Gastrocnemius medialis (tissue), 4 donors: ENCODE data around the gene MAPK8IP1. TPM values are rescaled to one million over a fixed set of nuclear protein-coding genes. Genes with fewer than 3 reads are reported as not detected.
A peak's percentile ranks its signal among the peaks of the same experiment; 100 is the strongest.
"Not testable (repeated sequence)": the region's sequence is repeated elsewhere in the genome, so short reads cannot be mapped to it uniquely, and the experiment has no call there.

ENCODE experiments used
- ATAC-seq, 2 donors: fragments of 150-250 bp; one replicate each; pipeline ENCODE4 v1.9.1; 2016
- DNase-seq, 2 donors: peaks; one replicate each; pipeline ENCODE4 v3.0.0-alpha.2; 2019
- H3K27ac ChIP-seq, 4 donors: fragments of 200-600 bp; sonication (generic); 1 replicate in 1 of 4; 2 replicates in 3 of 4; pipeline ENCODE4 v1.5.1; 2016 to 2018; ENCODE audit warnings: mild to moderate bottlenecking in 2 of 4, moderate library complexity in 1 of 4
- H3K27me3 ChIP-seq, 3 donors: fragments of 200-600 bp; sonication (generic) in 2 of 3; 1 replicate in 1 of 3; 2 replicates in 2 of 3; pipeline versions ENCODE4 v1.5.1 to v1.6.0; 2016 to 2019; ENCODE audit warnings: mild to moderate bottlenecking in 1 of 3, moderate library complexity in 1 of 3
- H3K36me3 ChIP-seq, 2 donors: fragments of 200-600 bp; sonication (generic) in 1 of 2; one replicate each; pipeline ENCODE4 v1.5.1; 2017 to 2018
- H3K4me1 ChIP-seq, 2 donors: fragments of 200-600 bp; sonication (generic) in 1 of 2; one replicate each; pipeline ENCODE4 v1.5.1; 2016 to 2017; ENCODE audit warnings: mild to moderate bottlenecking in 2 of 2
- H3K4me3 ChIP-seq, 4 donors: fragments of 200-600 bp; sonication (generic) in 3 of 4; 1 replicate in 1 of 4; 2 replicates in 3 of 4; pipeline ENCODE4 v1.5.1; 2016 to 2019; ENCODE audit warnings: mild to moderate bottlenecking in 2 of 4
- H3K9me3 ChIP-seq, 3 donors: fragments of 200-600 bp; sonication (generic) in 2 of 3; 1 replicate in 1 of 3; 2 replicates in 2 of 3; pipeline ENCODE4 v1.5.1; 2016 to 2019
- POLR2A ChIP-seq, 2 donors: fragments of 450-650 bp; IDR thresholded peaks; one replicate each; pipeline ENCODE4 v1.6.1; 2017; ENCODE audit warnings: antibody characterized with exemption in 2 of 2, mild to moderate bottlenecking in 2 of 2, moderate library complexity in 2 of 2
- in situ Hi-C, 4 donors: fragments of 200-750 bp; cut with MboI; loops; one replicate each; pipeline versions ENCODE4 v1.15.0 to v1.8.0; 2017; ENCODE audit warnings: low sequenced_read_pairs in 4 of 4
- intact Hi-C: fragments of 100-400 bp; cut with DNase I; formaldehyde crosslinking; loops from one replicate; pipeline ENCODE4 v1.15.1; 2023; ENCODE audit warnings: low total_unique reads
- total RNA-seq, 4 donors: library from RNA; depleted of rRNA; stranded (reverse); fragments of >200 nt; gene quantifications; one replicate each; pipeline versions ENCODE4 v1.1.0 to v1.2.3, GENCODE V29; 2016
- TF ChIP-seq, protein P1 (sequence below), 5 experiments: fragments of 450-650 bp in 3 of 5; fragments of 200-600 bp in 2 of 5; sonication (generic) in 2 of 5; IDR thresholded peaks in 4 of 5; conservative IDR thresholded peaks in 1 of 5; 1 replicate in 4 of 5; 2 replicates in 1 of 5; pipeline ENCODE4 v1.5.1; 2016 to 2019; ENCODE audit warnings: antibody characterized with exemption in 5 of 5, mild to moderate bottlenecking in 3 of 5, moderate library complexity in 3 of 5

The MAPK8IP1 gene
- total RNA-seq, 4 donors from 2014 or later: 1.4 to 4.0 (median 1.9) TPM

DNA sequence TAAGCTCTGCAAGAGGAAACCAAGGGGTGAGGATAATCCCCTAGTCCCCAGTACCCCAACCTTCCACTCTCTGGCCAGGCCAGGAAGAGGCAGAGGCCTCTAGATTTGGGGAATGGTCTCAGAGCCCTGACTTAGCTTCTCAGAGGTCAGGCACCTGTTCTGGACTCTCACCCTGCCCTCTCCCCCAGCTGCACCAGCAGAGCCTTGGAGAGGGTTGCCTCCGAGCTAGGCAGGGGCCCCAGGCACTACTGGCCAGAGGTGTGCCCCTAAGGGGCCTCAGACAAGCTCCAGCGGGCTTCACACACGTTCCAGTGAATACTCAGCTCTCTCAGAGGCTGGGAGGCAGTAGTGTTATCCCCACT is 13.6 kb downstream of the MAPK8IP1 start:
- in situ Hi-C loops (no loop called here), intact Hi-C loops (no loop called here)
- Histone ChIP-seq H3K27me3 (peaks cover 0 to 15% (median 8%) of the 10 kb centered on the region in 3 donors), H3K4me1 (peaks cover 0 to 16% of the 10 kb centered on the region in 2 donors), H3K4me3 (peak overlapping the region in 3 of 4 donors; percentile 56 to 76 (median 62)), H3K9me3 (no peaks in the 10 kb centered on the region), H3K36me3 (no peaks in the 10 kb centered on the region), H3K27ac (no peak overlapping the region)
- no peak for DNase-seq
- TF ChIP-seq, protein P1, sequence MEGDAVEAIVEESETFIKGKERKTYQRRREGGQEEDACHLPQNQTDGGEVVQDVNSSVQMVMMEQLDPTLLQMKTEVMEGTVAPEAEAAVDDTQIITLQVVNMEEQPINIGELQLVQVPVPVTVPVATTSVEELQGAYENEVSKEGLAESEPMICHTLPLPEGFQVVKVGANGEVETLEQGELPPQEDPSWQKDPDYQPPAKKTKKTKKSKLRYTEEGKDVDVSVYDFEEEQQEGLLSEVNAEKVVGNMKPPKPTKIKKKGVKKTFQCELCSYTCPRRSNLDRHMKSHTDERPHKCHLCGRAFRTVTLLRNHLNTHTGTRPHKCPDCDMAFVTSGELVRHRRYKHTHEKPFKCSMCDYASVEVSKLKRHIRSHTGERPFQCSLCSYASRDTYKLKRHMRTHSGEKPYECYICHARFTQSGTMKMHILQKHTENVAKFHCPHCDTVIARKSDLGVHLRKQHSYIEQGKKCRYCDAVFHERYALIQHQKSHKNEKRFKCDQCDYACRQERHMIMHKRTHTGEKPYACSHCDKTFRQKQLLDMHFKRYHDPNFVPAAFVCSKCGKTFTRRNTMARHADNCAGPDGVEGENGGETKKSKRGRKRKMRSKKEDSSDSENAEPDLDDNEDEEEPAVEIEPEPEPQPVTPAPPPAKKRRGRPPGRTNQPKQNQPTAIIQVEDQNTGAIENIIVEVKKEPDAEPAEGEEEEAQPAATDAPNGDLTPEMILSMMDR (IDR thresholded peaks at IDR 0.05 in 4 of 5, conservative IDR thresholded peaks at IDR 0.05 in 1 of 5): no peak
- no peak for TF ChIP-seq POLR2A (IDR thresholded peaks at IDR 0.05)
- ATAC-seq: no peak

DNA sequence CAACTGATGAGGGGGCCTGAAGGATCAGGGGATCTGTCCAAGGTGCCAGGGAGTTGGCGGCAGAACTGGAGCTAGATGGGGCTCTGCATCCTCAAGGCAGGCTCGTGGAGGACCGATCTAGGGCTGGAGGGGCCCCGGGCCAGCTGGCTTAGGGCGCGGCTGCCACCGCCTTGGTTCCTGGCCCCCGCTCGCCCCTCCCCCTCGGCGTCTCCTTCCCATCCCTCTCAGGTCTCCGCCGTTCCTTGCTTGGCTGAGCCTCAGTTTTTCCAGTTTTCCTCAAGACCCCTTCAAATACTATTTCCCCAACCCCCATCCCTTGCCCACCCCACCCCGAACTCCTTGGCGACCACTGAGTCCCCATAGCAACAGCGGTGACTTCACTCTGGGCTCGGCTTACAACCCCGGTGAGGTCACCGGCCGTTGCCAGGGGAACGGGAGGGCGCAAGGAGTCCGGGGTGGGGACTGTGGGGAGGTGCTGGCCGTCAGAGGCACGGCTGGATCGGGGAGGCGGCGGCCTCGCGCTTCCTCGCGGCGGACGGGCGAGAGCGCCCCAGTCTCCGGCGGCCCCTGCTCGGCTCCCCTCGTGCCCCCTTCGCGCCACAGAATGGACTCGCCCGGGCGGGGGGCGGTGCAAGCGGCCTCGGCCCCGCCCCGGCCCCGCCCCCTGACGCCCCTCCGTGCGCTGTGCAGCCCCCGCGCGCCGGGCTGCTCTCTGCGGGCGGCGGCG is 14.2 kb downstream of the MAPK8IP1 start:
- no peak for TF ChIP-seq POLR2A (IDR thresholded peaks at IDR 0.05)
- TF ChIP-seq, protein P1 (IDR thresholded peaks at IDR 0.05 in 4 of 5, conservative IDR thresholded peaks at IDR 0.05 in 1 of 5): no peak
- in situ Hi-C loops: no loop called here
- peaks cover 0 to 15% (median 8%) of the 10 kb centered on the region in 3 donors for H3K27me3 ChIP-seq
- peak overlapping the region in 1 of 4 donors; percentile 52 for H3K27ac ChIP-seq
- intact Hi-C loops: no loop called here
- ATAC-seq (peak; percentile 67 to 81), DNase-seq (peak; percentile 22 to 62)
- H3K9me3 ChIP-seq: no peaks in the 10 kb centered on the region
- peak overlapping the region; percentile 46 to 76 (median 59) for H3K4me3 ChIP-seq
- H3K4me1 ChIP-seq: peaks cover 0 to 16% of the 10 kb centered on the region in 2 donors
- no peaks in the 10 kb centered on the region for H3K36me3 ChIP-seq

DNA sequence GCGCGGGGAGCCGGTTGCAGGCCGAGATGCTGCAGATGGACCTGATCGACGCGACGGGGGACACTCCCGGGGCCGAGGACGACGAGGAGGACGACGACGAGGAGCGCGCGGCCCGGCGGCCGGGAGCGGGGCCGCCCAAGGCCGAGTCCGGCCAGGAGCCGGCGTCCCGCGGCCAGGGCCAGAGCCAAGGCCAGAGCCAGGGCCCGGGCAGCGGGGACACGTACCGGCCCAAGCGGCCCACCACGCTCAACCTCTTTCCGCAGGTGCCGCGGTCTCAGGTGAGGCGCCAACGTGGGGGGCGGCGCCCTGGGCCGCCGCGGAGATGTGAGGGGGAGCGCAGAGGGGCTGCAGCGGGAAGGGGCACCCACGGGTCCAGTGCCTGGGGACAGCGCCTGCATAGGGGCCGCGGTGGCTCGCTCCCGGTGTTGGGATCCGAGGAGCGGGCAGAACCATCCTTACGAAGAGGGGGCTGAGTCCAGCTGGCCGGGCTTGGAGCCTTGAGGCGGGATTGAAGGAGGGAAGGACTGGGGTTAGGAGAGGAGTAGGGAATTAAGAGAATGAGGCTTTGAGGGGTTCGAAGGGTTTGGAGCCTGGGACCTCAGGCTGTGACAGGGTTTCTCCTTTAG is 14.8 kb downstream of the MAPK8IP1 start:
- H3K27ac ChIP-seq, in situ Hi-C loops, DNase-seq, intact Hi-C loops, H3K9me3 ChIP-seq, H3K36me3 ChIP-seq: not testable (repeated sequence)
- ATAC-seq: peak; percentile 19 to 39
- Histone ChIP-seq H3K4me1 (peaks cover 0 to 16% of the 10 kb centered on the region in 2 donors), H3K4me3 (peak overlapping the region; percentile 46 to 76 (median 59)), H3K27me3 (peaks cover 0 to 15% (median 8%) of the 10 kb centered on the region in 3 donors)

DNA sequence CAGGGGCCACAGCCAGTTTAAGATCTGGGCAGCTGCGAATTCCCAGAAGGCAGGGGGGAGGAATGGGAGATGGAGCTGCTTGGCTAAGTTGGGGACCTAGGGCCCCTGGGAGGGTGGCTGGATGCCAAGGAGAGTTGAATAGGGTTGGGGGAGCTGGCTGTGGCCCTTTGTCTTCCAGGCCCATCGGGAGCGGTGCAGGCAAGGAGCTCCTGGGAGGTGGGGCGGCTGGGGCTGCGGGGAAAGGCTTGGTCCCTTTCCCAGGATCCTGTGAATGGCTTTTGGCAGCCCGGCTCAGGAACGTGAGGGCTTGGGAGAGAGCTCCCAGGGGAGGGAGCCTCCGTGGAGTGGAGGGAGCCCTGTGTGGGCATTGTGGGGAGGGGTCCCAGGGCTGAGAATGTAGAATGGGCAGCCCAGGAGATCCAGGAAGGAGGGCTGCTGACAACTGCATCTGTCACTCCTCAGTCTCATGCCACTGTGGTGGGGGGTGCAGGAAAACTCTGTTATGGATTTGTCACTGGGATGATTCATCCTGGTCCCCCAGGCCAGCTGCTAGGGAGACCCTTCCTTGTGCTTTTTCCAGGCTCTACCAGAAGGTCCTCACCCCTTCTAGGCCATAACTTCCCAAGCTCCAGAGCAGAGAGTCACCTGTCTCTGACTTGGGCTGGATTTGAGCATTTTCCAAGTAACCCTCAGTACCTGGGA is 15.6 kb downstream of the MAPK8IP1 start:
- Histone ChIP-seq H3K4me1 (peaks cover 0 to 16% of the 10 kb centered on the region in 2 donors), H3K27me3 (peaks cover 0 to 15% (median 8%) of the 10 kb centered on the region in 3 donors), H3K4me3 (peak overlapping the region in 2 of 4 donors; percentile 56 to 62), H3K9me3 (no peaks in the 10 kb centered on the region), H3K27ac (no peak overlapping the region), H3K36me3 (no peaks in the 10 kb centered on the region)
- DNase-seq (no peak), ATAC-seq (no peak)
- in situ Hi-C loops (no loop called here), intact Hi-C loops (no loop called here)
- TF ChIP-seq, protein P1 (IDR thresholded peaks at IDR 0.05 in 4 of 5, conservative IDR thresholded peaks at IDR 0.05 in 1 of 5): no peak
- no peak for TF ChIP-seq POLR2A (IDR thresholded peaks at IDR 0.05)

DNA sequence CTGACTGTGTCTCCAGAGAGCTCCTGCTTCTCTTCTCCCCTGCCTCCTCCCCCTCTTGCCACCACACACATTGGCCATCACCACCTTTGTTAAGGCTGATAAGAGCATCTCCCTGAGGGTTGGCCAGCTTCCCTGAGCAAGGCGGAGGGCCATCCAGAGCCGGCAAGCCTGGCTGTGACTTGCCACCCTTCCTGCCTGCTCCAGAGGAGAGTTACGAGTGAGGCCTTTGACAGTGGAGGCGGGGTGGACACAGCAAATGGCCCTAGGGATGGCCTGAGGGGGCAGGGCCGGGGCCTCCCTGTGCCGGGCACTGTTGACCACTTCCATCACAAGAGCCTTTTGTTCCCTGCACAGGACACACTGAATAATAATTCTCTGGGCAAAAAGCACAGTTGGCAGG is 16.2 kb downstream of the MAPK8IP1 start:
- peaks cover 0 to 15% (median 8%) of the 10 kb centered on the region in 3 donors for H3K27me3 ChIP-seq
- peaks cover 0 to 16% of the 10 kb centered on the region in 2 donors for H3K4me1 ChIP-seq
- no peaks in the 10 kb centered on the region for H3K9me3 ChIP-seq
- H3K4me3 ChIP-seq: no peak overlapping the region
- in situ Hi-C loops (no loop called here), intact Hi-C loops (no loop called here)
- no peak overlapping the region for H3K27ac ChIP-seq
- no peak for TF ChIP-seq POLR2A (IDR thresholded peaks at IDR 0.05)
- TF ChIP-seq, protein P1 (IDR thresholded peaks at IDR 0.05 in 4 of 5, conservative IDR thresholded peaks at IDR 0.05 in 1 of 5): no peak
- no peaks in the 10 kb centered on the region for H3K36me3 ChIP-seq
- ATAC-seq (no peak), DNase-seq (no peak)
